Naive thymus-derived CD8-positive, alpha-beta T cell (primary cell): ENCODE results near the gene NAA15. TPM values are rescaled to one million over a fixed set of nuclear protein-coding genes. Genes with fewer than 3 reads are reported as not detected.
"Not testable (repeated sequence)": the region's sequence is repeated elsewhere in the genome, so short reads cannot be mapped to it uniquely, and the experiment has no call there.

Experiments
- ATAC-seq, 2 donors: fragments of 150-1000 bp; cut with Tn5 transposase in 1 of 2; sonication (Bioruptor Pico), chemical (Tn5 transposase) in 1 of 2; 1 replicate in 1 of 2; 2 replicates in 1 of 2; pipeline ENCODE4 v1.10.0; 2021; ENCODE audit warnings: mild to moderate bottlenecking in 2 of 2, moderate library complexity in 2 of 2
- POLR2A ChIA-PET: fragments of 350-600 bp; sonication (Branson Sonifier 250); formaldehyde crosslinking; loops from one replicate; lab custom pipeline; 2021; ENCODE audit warnings: antibody characterized with exemption; lab: Charles Lee
- DNase-seq, 10 donors: peaks; one replicate each; pipeline versions ENCODE4 v3.0.0 to v3.0.0-alpha.2; 2020 to 2022
- H3K27ac Mint-ChIP-seq, 10 donors: one replicate each; pipeline ENCODE4 v1.8.0; 2020 to 2022; ENCODE audit warnings: mild to moderate bottlenecking in 10 of 10, mixed read lengths in 10 of 10, moderate library complexity in 4 of 10, inconsistent platforms in 1 of 10
- H3K27me3 Mint-ChIP-seq, 5 donors: one replicate each; pipeline ENCODE4 v1.8.0; 2021 to 2022; ENCODE audit warnings: mixed read lengths in 5 of 5
- H3K36me3 Mint-ChIP-seq, 3 donors: one replicate each; pipeline ENCODE4 v1.8.0; 2020 to 2022; ENCODE audit warnings: mixed read lengths in 3 of 3, mild to moderate bottlenecking in 2 of 3, inconsistent platforms in 1 of 3
- H3K4me1 Mint-ChIP-seq, 4 donors: one replicate each; pipeline ENCODE4 v1.8.0; 2021 to 2022; ENCODE audit warnings: mixed read lengths in 4 of 4
- H3K4me3 Mint-ChIP-seq, 10 donors: one replicate each; pipeline ENCODE4 v1.8.0; 2020 to 2022; ENCODE audit warnings: mild to moderate bottlenecking in 10 of 10, mixed read lengths in 10 of 10, moderate library complexity in 6 of 10, inconsistent platforms in 1 of 10
- H3K9me3 Mint-ChIP-seq, 9 donors: one replicate each; pipeline ENCODE4 v1.8.0; 2020 to 2022; ENCODE audit warnings: mixed read lengths in 9 of 9, mild to moderate bottlenecking in 3 of 9, inconsistent platforms in 1 of 9, moderate library complexity in 1 of 9
- polyA plus RNA-seq, 3 donors: library from polyadenylated mRNA; unstranded; fragments of 300-500 nt; fragmentation: Illumina TruSeq; gene quantifications; one replicate each; pipeline ENCODE4 v1.2.3, GENCODE V29; 2021
- total RNA-seq, 8 experiments: library from RNA in 2 of 8; stranded (reverse) in 2 of 8; gene quantifications; one replicate each; pipeline ENCODE4 v1.2.3 and lab custom pipeline; 2021 to 2026

The NAA15 gene
- total and polyA plus RNA-seq, 5 experiments from 2014 or later: 32.1 to 60.8 (median 41.8) TPM

DNA sequence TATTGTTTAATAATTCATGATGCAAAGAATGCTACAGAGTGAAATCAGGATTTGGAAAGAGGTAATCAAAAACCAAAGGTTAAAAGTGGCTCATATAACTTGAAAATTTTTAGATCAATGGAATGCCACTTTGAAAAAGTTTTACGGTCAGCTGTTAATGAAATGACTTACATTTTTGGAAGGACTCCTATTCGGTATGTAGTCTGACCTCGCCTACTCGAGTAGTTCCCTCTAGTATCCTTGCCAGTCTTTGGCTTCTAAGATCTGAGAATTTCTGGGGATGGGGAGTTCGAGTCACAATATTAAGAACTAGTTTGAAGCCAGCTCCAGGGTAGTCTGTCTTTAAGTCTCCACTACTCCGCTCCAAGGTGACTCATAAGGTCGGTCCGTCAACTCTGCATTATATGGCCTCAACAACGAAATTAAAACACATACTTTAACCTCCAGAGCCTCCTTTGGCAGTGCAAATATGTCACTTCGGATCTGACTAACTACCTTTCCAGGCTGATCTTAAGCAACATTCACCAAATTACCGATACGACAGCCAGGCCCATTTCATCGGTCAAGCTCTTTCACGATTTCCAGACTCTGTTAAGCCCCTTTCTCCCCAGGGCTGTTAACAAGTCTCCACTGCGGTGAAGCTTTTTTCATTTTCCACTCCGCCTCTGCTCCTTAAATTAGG, 733 bp upstream of the NAA15 start:
- H3K36me3 Mint-ChIP-seq: peaks cover 5 to 9% (median 9%) of the 10 kb centered on the region in 3 donors

GRCh38 chr4:139301821-139302611, 711 bp downstream of the NAA15 start, which contains the start of gene NDUFC1:
TSS of gene NDUFC1 (minus strand) at chr4:139302477. CDS start at chr4:139295798, 6,679 bp downstream.
- Mint-ChIP-seq H3K36me3 (peaks cover 5 to 24% (median 9%) of the 10 kb centered on the region in 3 donors), H3K27ac (peak within 1 kb of the TSS; percentile 98 to 100 (median 99)), H3K4me1 (peaks cover 18 to 75% (median 56%) of the 10 kb centered on the region in 4 donors), H3K27me3 (no peaks in the 10 kb centered on the region), H3K9me3 (no peaks in the 10 kb centered on the region), H3K4me3 (peak within 1 kb of the TSS; percentile 96 to 100 (median 99))
- POLR2A ChIA-PET: interaction anchor here (0.5 to 5.4 kb wide), 14 partner anchors 10 to 286 kb away, joined by 3 to 41 read pairs (median 6); partner anchors contain the start of genes ELF2, NOCT, RAB33B and SETD7
- ATAC-seq (peak; percentile 54 to 57), DNase-seq (peak; percentile 50 to 81 (median 70))

More for the DNA sequence above, 733 bp upstream of the NAA15 start:
- POLR2A ChIA-PET: interaction anchor here (0.6 to 5.4 kb wide), 17 partner anchors 12 to 285 kb away, joined by 3 to 41 read pairs (median 4); partner anchors contain the start of genes ELF2, NOCT, RAB33B and SETD7
- Mint-ChIP-seq H3K27ac (peak overlapping the region; percentile 98 to 100 (median 99)), H3K4me1 (peaks cover 14 to 72% (median 52%) of the 10 kb centered on the region in 4 donors), H3K9me3 (no peaks in the 10 kb centered on the region), H3K27me3 (no peaks in the 10 kb centered on the region), H3K4me3 (peak overlapping the region; percentile 96 to 100 (median 99))
- ATAC-seq: peak in 1 of 2 donors; percentile 5
- peak in 2 of 10 donors; percentile 9 for DNase-seq

- H3K4me1 Mint-ChIP-seq: peaks cover 25 to 80% (median 63%) of the 10 kb centered on the region in 4 donors
- H3K27me3 Mint-ChIP-seq: no peaks in the 10 kb centered on the region
- no peaks in the 10 kb centered on the region for H3K9me3 Mint-ChIP-seq
- H3K36me3 Mint-ChIP-seq: peaks cover 5 to 38% (median 9%) of the 10 kb centered on the region in 3 donors
- DNase-seq (no peak), ATAC-seq (no peak)
- H3K27ac Mint-ChIP-seq: peak overlapping the region in 9 of 10 donors; percentile 6 to 100 (median 48)
- POLR2A ChIA-PET: interaction anchor here (0.7 kb wide), 1 partner anchor 290 kb away, joined by 3 read pairs; no protein-coding TSS in a partner anchor
- peak overlapping the region in 5 of 10 donors; percentile 2 to 52 (median 18) for H3K4me3 Mint-ChIP-seq
Measured at GRCh38 chr4:139304920-139305319, 3.6 kb downstream of the NAA15 start.

DNA sequence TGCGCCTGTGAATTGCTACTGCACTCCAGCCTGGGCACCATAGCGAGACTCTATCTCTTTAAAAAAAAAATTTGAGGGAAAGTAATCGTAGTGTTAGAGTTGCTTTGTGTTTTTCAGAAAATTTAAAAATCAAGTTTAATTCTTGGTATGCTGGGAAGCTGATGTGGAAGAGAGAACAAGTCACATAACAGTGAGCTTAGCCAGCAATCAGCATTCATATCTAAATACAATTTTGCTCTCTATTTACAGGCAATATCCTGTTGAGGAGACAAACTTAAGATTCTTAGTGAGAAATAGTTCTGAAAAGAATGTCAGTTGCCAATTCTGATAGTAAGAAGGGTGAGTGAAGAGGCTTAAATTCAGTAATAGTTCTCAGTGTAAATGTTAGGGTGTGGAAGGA, 10.6 kb downstream of the NAA15 start:
- peak overlapping the region in 7 of 10 donors; percentile 1 to 56 (median 15) for H3K4me3 Mint-ChIP-seq
- POLR2A ChIA-PET: interaction anchor here (2.0 kb wide), 1 partner anchor 10 kb away, joined by 9 read pairs; the partner anchor contains the start of genes NAA15 and NDUFC1
- no peak for DNase-seq
- H3K27ac Mint-ChIP-seq: peak overlapping the region; percentile 2 to 90 (median 42)
- peaks cover 28 to 82% (median 69%) of the 10 kb centered on the region in 4 donors for H3K4me1 Mint-ChIP-seq
- no peak for ATAC-seq
- H3K27me3 Mint-ChIP-seq: no peaks in the 10 kb centered on the region
- no peaks in the 10 kb centered on the region for H3K9me3 Mint-ChIP-seq
- H3K36me3 Mint-ChIP-seq: peaks cover 0 to 27% (median 0%) of the 10 kb centered on the region in 3 donors

- Mint-ChIP-seq H3K4me3 (peak overlapping the region in 8 of 10 donors; percentile 10 to 59 (median 26)), H3K4me1 (peaks cover 26 to 82% (median 70%) of the 10 kb centered on the region in 4 donors), H3K27ac (peak overlapping the region in 9 of 10 donors; percentile 20 to 90 (median 53)), H3K27me3 (no peaks in the 10 kb centered on the region), H3K36me3 (peaks cover 0 to 23% (median 0%) of the 10 kb centered on the region in 3 donors), H3K9me3 (no peaks in the 10 kb centered on the region)
- ATAC-seq (no peak), DNase-seq (no peak)
- POLR2A ChIA-PET: interaction anchor here (2.0 kb wide), 1 partner anchor 11 kb away, joined by 9 read pairs; the partner anchor contains the start of genes NAA15 and NDUFC1
Measured at GRCh38 chr4:139312552-139313332, 11.4 kb downstream of the NAA15 start.

GRCh38 chr4:139313414-139313813, 12.1 kb downstream of the NAA15 start:
- not testable (repeated sequence) for DNase-seq, H3K27me3 Mint-ChIP-seq, ATAC-seq, H3K9me3 Mint-ChIP-seq
- Mint-ChIP-seq H3K36me3 (peaks cover 0 to 19% (median 2%) of the 10 kb centered on the region in 3 donors), H3K4me3 (peak overlapping the region in 7 of 10 donors; percentile 7 to 62 (median 23)), H3K27ac (peak overlapping the region in 5 of 10 donors; percentile 5 to 90 (median 44)), H3K4me1 (peaks cover 26 to 81% (median 70%) of the 10 kb centered on the region in 4 donors)
- POLR2A ChIA-PET: interaction anchor here (2.0 kb wide), 1 partner anchor 12 kb away, joined by 9 read pairs; the partner anchor contains the start of genes NAA15 and NDUFC1

- Mint-ChIP-seq H3K27me3 (no peaks in the 10 kb centered on the region), H3K36me3 (peaks cover 0 to 16% (median 2%) of the 10 kb centered on the region in 3 donors), H3K4me1 (peaks cover 26 to 81% (median 72%) of the 10 kb centered on the region in 4 donors), H3K4me3 (peak overlapping the region in 9 of 10 donors; percentile 16 to 62 (median 50)), H3K27ac (peak overlapping the region in 9 of 10 donors; percentile 3 to 90 (median 68)), H3K9me3 (no peaks in the 10 kb centered on the region)
- ATAC-seq: peak; percentile 73 to 86
- DNase-seq: no peak
- POLR2A ChIA-PET: interaction anchor here (0.6 kb wide), 1 partner anchor 106 kb away, joined by 3 read pairs; no protein-coding TSS in a partner anchor
Measured at GRCh38 chr4:139314047-139314800, 12.9 kb downstream of the NAA15 start.

DNA sequence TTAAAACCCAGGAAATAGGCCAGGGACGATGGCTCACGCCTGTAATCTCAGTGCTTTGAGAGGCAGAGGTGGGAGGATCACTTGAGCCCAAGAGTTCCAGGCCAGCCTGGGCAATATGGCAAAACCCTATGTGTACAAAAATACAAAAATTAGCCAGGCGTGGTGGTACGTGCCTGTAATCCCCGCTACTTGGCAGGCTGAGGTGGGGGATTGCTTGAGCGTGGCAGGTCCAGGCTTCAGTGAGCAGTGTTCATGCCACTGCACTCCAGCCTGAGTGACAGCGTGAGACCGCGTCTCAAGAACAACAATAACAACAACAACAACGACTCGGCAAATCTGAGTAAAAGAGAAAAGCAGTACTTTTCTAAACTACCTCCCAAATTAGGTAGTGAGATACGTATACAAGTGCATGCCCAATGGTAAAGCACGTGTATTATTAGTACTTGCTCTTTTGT, 13.9 kb downstream of the NAA15 start:
- Mint-ChIP-seq H3K4me3 (peak overlapping the region in 5 of 10 donors; percentile 10 to 50 (median 43)), H3K4me1 (peaks cover 29 to 84% (median 78%) of the 10 kb centered on the region in 4 donors), H3K36me3 (peaks cover 0 to 20% (median 2%) of the 10 kb centered on the region in 3 donors), H3K27me3 (no peaks in the 10 kb centered on the region), H3K9me3 (no peaks in the 10 kb centered on the region), H3K27ac (peak overlapping the region in 4 of 10 donors; percentile 35 to 90 (median 66))
- POLR2A ChIA-PET: no interaction called here
- no peak for ATAC-seq
- DNase-seq: no peak

DNA sequence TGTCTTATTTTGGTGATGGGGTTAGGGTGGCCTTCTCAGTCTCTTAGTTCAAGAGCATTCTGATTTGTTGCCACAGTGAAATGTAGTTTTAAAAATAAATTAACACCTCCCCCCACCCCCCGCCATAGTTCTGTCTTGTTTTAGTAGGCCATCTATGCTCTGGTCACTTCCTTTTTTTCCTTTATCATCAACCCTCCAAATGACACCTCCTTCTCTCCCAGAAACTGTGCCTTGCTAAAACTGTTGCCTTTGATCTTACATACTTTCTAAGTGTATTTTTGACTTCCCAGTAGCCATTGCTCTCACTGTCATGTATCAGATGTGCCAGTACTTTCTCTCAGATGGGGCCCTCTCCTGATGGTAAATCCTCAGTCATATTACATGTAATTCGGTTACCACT, 15.4 kb downstream of the NAA15 start:
- H3K4me3 Mint-ChIP-seq: peak overlapping the region in 6 of 10 donors; percentile 3 to 74 (median 17)
- H3K27me3 Mint-ChIP-seq: no peaks in the 10 kb centered on the region
- DNase-seq: no peak
- H3K27ac Mint-ChIP-seq: peak overlapping the region in 7 of 10 donors; percentile 1 to 90 (median 41)
- ATAC-seq: no peak
- peaks cover 28 to 83% (median 78%) of the 10 kb centered on the region in 4 donors for H3K4me1 Mint-ChIP-seq
- H3K36me3 Mint-ChIP-seq: peaks cover 0 to 23% (median 2%) of the 10 kb centered on the region in 3 donors
- H3K9me3 Mint-ChIP-seq: no peaks in the 10 kb centered on the region
- POLR2A ChIA-PET: no interaction called here

DNA sequence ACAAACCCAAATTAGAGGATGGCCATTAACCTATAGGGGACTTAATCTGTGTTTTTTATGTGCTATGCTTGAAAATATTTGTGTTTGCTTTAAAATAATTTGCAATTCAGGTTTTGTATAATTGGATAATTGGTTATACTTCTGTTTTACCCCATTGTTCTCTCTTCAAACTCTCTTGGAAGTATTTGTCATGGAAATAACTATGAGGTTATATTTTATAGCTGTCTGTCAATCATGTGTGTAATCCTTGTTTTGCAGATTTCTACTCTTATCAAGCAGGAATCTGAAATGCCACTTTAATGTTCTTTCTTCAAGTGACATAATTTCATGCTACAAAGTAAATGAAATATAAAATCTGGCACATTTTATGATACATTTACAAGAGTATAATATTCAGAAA, 16.3 kb downstream of the NAA15 start:
- no peak for ATAC-seq
- no peaks in the 10 kb centered on the region for H3K27me3 Mint-ChIP-seq
- peaks cover 0 to 25% (median 4%) of the 10 kb centered on the region in 3 donors for H3K36me3 Mint-ChIP-seq
- POLR2A ChIA-PET: no interaction called here
- peak overlapping the region in 3 of 10 donors; percentile 35 to 90 (median 60) for H3K27ac Mint-ChIP-seq
- peaks cover 0 to 3% (median 0%) of the 10 kb centered on the region in 9 donors for H3K9me3 Mint-ChIP-seq
- no peak overlapping the region for H3K4me3 Mint-ChIP-seq
- H3K4me1 Mint-ChIP-seq: peaks cover 25 to 82% (median 78%) of the 10 kb centered on the region in 4 donors
- no peak for DNase-seq
